Measurements from ENCODE around the gene OBI1.

Gene OBI1

GRCh38 chr13:78594456-78594975 lies 64.4 kb downstream of the OBI1 start:
- TF ChIP-seq POLR2A (IDR thresholded peaks at IDR 0.05; ENCODE audit: low read depth, low read length) = no peak
- no peak for TF ChIP-seq SPI1 (IDR thresholded peaks at IDR 0.05; ENCODE audit: low read depth, low read length)
- no peak for TF ChIP-seq PAX5 (IDR thresholded peaks at IDR 0.05; ENCODE audit: insufficient read depth, low read length, severe bottlenecking)
- TF ChIP-seq POLR2AphosphoS5 (IDR thresholded peaks at IDR 0.05; ENCODE audit: low read depth, low read length) = no peak
- no peak for TF ChIP-seq TAF1 (IDR thresholded peaks at IDR 0.05; ENCODE audit: low read depth, low read length)
- TF ChIP-seq POU2F2 (IDR thresholded peaks at IDR 0.05; ENCODE audit: low read depth, low read length) = no peak
- DNase-seq (ENCODE audit: insufficient read length, low spot score) (no peak), FAIRE-seq (no peak)

DNA sequence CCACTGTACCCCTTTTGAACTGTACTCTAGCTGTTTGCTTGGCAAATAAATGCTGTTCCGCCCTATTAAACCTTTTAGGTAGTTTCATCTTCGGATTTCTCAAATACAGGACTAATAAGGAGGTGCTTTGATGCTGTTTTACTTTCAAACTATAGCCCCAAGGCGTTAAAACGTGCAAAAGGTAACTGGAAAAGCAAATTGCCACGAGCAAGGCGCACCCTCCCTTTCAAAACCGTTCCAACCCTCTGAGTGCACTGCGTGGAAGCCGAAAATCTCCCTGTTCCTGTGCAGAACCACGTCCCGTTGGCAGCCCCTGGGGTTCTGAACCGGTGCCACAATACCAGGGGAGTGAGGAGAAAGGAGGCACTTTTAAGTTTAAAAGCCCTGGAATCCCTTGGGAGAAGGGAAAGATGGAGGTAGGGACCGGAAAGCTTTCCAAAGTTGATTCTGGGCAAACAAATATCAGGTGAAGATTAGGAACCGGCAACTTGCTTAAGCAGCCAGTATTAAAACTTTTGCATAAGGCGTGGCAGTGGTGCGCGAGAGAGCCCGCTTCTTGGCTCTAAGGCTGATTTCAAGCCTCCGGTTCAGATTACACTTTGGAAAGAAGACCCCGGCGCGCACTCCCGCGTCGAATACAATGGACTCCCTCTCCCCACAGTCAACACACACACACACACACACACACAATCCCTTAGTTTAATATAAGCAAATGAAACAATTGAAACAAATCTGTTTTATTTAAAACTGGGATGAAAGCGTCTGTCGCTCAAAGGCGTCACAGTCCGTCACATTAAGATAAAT lies 65.1 kb downstream of the OBI1 start:
- TF ChIP-seq PAX5 (IDR thresholded peaks at IDR 0.05; ENCODE audit: insufficient read depth, low read length, severe bottlenecking) (no peak), TAF1 (IDR thresholded peaks at IDR 0.05; ENCODE audit: low read depth, low read length) (no peak)
- FAIRE-seq (no peak), DNase-seq (ENCODE audit: insufficient read length, low spot score) (no peak)

DNA sequence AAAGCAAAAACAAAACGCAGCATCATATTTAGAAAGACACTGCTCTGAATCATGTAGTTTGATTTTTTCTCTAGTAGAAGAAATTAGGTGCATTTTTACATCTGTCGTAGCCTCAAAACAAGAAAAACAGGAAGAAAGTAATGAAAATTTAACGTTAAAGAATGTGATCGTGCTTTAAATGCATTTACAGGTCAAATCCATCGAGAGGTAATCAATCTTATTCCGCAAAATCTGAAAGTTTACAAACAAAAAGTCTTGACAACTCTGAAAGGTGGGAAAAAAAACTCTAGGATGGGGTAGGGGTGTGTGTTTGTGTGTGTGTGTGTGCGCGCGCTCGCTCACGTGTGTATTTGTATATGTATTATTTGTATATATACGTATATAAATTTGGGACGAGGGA lies 65.8 kb downstream of the OBI1 start:
- TF ChIP-seq PAX5 (IDR thresholded peaks at IDR 0.05; ENCODE audit: insufficient read depth, low read length, severe bottlenecking) (no peak), SPI1 (IDR thresholded peaks at IDR 0.05; ENCODE audit: low read depth, low read length) (no peak), POLR2A (IDR thresholded peaks at IDR 0.05; ENCODE audit: low read depth, low read length) (no peak), POU2F2 (IDR thresholded peaks at IDR 0.05; ENCODE audit: low read depth, low read length) (no peak), TAF1 (IDR thresholded peaks at IDR 0.05; ENCODE audit: low read depth, low read length) (no peak), POLR2AphosphoS5 (IDR thresholded peaks at IDR 0.05; ENCODE audit: low read depth, low read length) (no peak)
- FAIRE-seq = no peak

DNA sequence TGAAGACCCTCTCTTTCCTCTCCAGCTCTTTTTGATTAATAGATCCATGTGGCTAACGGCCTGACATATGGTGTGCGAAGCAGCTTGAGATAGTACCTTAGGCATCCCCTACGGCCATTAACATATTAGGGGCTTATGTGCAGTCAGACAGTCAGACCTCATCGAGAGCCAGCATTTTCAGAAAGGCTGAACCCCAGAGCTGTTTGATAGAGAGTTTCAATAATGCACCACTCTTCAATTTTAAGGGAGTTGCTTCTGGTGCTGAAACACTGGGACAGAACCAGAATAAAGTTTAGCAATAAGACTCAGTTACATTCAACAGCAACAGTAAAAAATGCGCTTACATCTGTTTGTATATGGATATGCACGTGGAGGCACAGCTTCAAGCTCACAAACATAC lies 66.4 kb downstream of the OBI1 start:
- TF ChIP-seq TAF1 (IDR thresholded peaks at IDR 0.05; ENCODE audit: low read depth, low read length) (no peak), POU2F2 (IDR thresholded peaks at IDR 0.05; ENCODE audit: low read depth, low read length) (no peak), SPI1 (IDR thresholded peaks at IDR 0.05; ENCODE audit: low read depth, low read length) (no peak), POLR2AphosphoS5 (IDR thresholded peaks at IDR 0.05; ENCODE audit: low read depth, low read length) (no peak), POLR2A (IDR thresholded peaks at IDR 0.05; ENCODE audit: low read depth, low read length) (no peak), PAX5 (IDR thresholded peaks at IDR 0.05; ENCODE audit: insufficient read depth, low read length, severe bottlenecking) (no peak)
- FAIRE-seq = no peak
- no peak for DNase-seq (ENCODE audit: insufficient read length, low spot score)

More for the DNA sequence above, 65.8 kb downstream of the OBI1 start:
- DNase-seq (ENCODE audit: insufficient read length, low spot score) = no peak

- FAIRE-seq = no peak
- no peak for DNase-seq (ENCODE audit: insufficient read length, low spot score)
- TF ChIP-seq SPI1 (IDR thresholded peaks at IDR 0.05; ENCODE audit: low read depth, low read length) (no peak), POLR2AphosphoS5 (IDR thresholded peaks at IDR 0.05; ENCODE audit: low read depth, low read length) (no peak), POLR2A (IDR thresholded peaks at IDR 0.05; ENCODE audit: low read depth, low read length) (no peak), TAF1 (IDR thresholded peaks at IDR 0.05; ENCODE audit: low read depth, low read length) (no peak), PAX5 (IDR thresholded peaks at IDR 0.05; ENCODE audit: insufficient read depth, low read length, severe bottlenecking) (no peak), POU2F2 (IDR thresholded peaks at IDR 0.05; ENCODE audit: low read depth, low read length) (no peak)
These were observed 69.7 kb downstream of the OBI1 start for GRCh38 chr13:78589206-78589605.

- no peak for TF ChIP-seq POLR2AphosphoS5 (IDR thresholded peaks at IDR 0.05; ENCODE audit: low read depth, low read length)
- TF ChIP-seq SPI1 (IDR thresholded peaks at IDR 0.05; ENCODE audit: low read depth, low read length) = no peak
- no peak for TF ChIP-seq POLR2A (IDR thresholded peaks at IDR 0.05; ENCODE audit: low read depth, low read length)
- no peak for TF ChIP-seq POU2F2 (IDR thresholded peaks at IDR 0.05; ENCODE audit: low read depth, low read length)
- TF ChIP-seq PAX5 (IDR thresholded peaks at IDR 0.05; ENCODE audit: insufficient read depth, low read length, severe bottlenecking) = no peak
- TF ChIP-seq TAF1 (IDR thresholded peaks at IDR 0.05; ENCODE audit: low read depth, low read length) = no peak
- FAIRE-seq (no peak), DNase-seq (ENCODE audit: insufficient read length, low spot score) (no peak)
These were observed 71.6 kb downstream of the OBI1 start for GRCh38 chr13:78587395-78587794.

- no peak for FAIRE-seq
- DNase-seq (ENCODE audit: insufficient read length, low spot score) = no peak
- TF ChIP-seq PAX5 (IDR thresholded peaks at IDR 0.05; ENCODE audit: insufficient read depth, low read length, severe bottlenecking) (no peak), POU2F2 (IDR thresholded peaks at IDR 0.05; ENCODE audit: low read depth, low read length) (no peak), SPI1 (IDR thresholded peaks at IDR 0.05; ENCODE audit: low read depth, low read length) (no peak), POLR2AphosphoS5 (IDR thresholded peaks at IDR 0.05; ENCODE audit: low read depth, low read length) (no peak), TAF1 (IDR thresholded peaks at IDR 0.05; ENCODE audit: low read depth, low read length) (no peak), POLR2A (IDR thresholded peaks at IDR 0.05; ENCODE audit: low read depth, low read length) (no peak)
These were observed 72.2 kb downstream of the OBI1 start for GRCh38 chr13:78586706-78587105.

DNA sequence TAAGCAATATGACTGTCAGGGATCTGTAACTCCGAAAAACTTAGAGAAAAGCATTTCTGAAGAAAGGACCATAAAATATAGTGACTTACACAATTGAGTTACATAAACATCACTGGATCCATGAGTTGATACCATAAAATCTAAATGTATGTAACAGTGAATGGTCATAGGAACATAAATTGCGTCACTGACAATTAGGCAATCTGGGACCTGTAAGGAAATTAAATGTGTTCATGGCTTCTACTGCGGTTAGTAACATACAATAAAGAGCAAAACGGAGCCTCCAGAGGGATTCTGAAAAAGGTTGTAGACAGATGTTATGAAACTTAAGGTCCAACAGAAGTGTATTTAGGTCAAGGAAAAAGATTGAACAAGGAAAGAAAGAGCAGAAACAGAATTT lies 82.7 kb downstream of the OBI1 start:
- no peak for TF ChIP-seq POLR2AphosphoS5 (IDR thresholded peaks at IDR 0.05; ENCODE audit: low read depth, low read length)
- TF ChIP-seq TAF1 (IDR thresholded peaks at IDR 0.05; ENCODE audit: low read depth, low read length) = no peak
- no peak for TF ChIP-seq PAX5 (IDR thresholded peaks at IDR 0.05; ENCODE audit: insufficient read depth, low read length, severe bottlenecking)
- no peak for TF ChIP-seq SPI1 (IDR thresholded peaks at IDR 0.05; ENCODE audit: low read depth, low read length)
- no peak for TF ChIP-seq POLR2A (IDR thresholded peaks at IDR 0.05; ENCODE audit: low read depth, low read length)
- TF ChIP-seq POU2F2 (IDR thresholded peaks at IDR 0.05; ENCODE audit: low read depth, low read length) = no peak
- DNase-seq (ENCODE audit: insufficient read length, low spot score) (no peak), FAIRE-seq (no peak)

DNA sequence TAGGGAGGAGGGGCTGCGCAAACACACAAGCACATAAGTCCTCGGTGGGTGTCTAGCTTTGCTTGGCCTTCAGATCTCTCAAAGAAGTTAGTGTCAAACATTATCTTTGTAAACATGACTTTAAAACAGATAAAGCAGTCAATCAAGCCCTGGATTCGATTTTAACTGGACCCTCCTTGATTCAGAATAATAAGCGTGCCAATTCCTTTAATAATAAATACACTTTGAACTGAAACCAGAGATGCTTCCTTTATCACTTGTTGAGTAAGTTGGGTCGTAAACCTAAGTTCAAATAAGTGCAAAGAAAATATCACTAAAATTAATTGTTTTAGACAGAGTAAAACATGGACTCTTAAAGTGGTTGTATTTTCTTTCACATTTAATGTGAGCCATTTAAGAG lies 86.5 kb downstream of the OBI1 start:
- TF ChIP-seq TAF1 (IDR thresholded peaks at IDR 0.05; ENCODE audit: low read depth, low read length) (no peak), POU2F2 (IDR thresholded peaks at IDR 0.05; ENCODE audit: low read depth, low read length) (no peak), PAX5 (IDR thresholded peaks at IDR 0.05; ENCODE audit: insufficient read depth, low read length, severe bottlenecking) (no peak), SPI1 (IDR thresholded peaks at IDR 0.05; ENCODE audit: low read depth, low read length) (no peak), POLR2AphosphoS5 (IDR thresholded peaks at IDR 0.05; ENCODE audit: low read depth, low read length) (no peak), POLR2A (IDR thresholded peaks at IDR 0.05; ENCODE audit: low read depth, low read length) (no peak)
- no peak for FAIRE-seq
- DNase-seq (ENCODE audit: insufficient read length, low spot score) = no peak
